ENCODE results near the gene CRKL.
"Not testable (repeated sequence)": the region's sequence is repeated elsewhere in the genome, so short reads cannot be mapped to it uniquely, and the experiment has no call there.

The CRKL gene

DNA sequence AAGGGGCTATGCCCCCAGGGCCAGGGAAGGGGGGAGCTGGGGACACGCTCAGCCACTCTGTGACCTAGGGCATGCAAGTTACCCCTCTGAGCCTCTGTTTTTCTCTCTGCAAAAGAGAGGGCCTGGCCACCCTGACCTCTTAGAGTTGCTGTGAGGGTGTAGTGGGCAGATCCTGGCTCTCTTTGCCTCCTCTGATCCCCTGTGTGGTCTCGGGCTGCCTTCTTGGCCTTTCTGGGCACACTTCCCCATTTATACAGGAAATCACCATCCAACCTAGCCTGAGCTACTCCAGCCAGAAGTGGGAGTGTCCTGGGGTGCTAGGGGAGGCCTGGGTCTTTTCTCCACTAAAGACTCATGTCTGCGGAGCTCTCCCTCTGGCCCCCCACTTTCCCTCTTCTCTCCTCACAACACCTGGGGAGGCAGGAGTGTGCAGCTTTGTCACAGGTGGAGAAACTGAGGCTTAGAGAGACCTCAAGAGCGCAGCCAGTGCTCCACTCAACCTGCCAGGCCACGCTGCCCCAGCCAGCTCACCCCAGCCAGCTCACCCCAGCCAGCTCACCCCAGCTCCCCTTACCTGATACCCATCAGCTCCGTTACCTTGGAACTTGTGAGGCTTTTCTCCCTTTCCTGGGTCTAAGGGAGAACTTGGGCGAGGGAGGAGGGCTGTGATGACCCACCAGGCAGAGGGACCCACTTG lies 51.2 kb downstream of the CRKL start:
- Histone ChIP-seq H3K27me3 (ENCODE audit: control insufficient read depth, insufficient read depth, low read length) (peaks cover 35% of the 10 kb centered on the region), H3K27ac (ENCODE audit: low read length) (no peak overlapping the region), H3K4me3 (ENCODE audit: low read length) (no peak overlapping the region), H3K9me3 (ENCODE audit: control insufficient read depth, insufficient read depth, low read length) (no peaks in the 10 kb centered on the region), H3K36me3 (ENCODE audit: control insufficient read depth, insufficient read depth, low read length) (no peaks in the 10 kb centered on the region), H3K4me1 (ENCODE audit: control insufficient read depth, insufficient read depth, low read length) (peaks cover 6% of the 10 kb centered on the region)
- WGBS (ENCODE audit: insufficient coverage, insufficient read length): no CpG with 5 or more reads among the region's 7 CpGs
- no peak for DNase-seq (ENCODE audit: low read depth, low spot score)

DNA sequence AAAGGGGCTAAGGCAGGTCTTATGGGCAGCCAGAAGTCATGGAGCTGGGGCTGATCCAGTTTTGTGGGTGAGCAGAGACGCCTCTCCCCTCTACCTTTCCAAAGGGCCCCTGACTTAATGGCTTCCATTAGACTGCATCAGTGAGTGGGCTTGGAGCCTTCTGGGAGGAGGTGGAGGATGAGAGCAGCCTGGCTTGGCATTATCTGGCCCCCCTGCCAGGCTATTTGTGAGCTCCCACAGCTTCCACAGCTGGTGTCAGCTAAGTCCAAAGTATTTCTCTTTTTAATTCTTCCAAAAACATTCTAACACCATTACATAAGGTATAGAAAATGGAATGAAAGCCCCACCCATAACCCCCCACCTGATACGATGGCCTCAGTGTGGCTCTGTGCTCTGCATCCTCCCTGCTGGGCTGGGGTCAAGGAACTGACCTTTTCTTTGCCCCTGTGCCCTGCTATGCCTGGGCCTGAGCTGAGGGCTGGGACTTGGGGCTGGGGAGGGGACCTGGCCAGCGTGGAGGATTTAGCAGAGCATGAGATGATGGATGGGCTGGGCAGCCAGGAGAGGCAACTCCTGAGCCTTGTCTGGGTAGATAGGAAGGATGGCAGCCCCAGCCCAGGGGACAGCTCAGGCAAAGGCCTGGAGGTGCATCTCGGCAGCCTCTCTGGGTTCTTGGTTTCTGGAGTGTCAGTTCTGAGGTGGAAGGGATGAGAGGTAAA lies 53.9 kb downstream of the CRKL start:
- no peak for DNase-seq (ENCODE audit: low read depth, low spot score)
- peaks cover 6% of the 10 kb centered on the region for H3K4me1 ChIP-seq (ENCODE audit: control insufficient read depth, insufficient read depth, low read length)
- peaks cover 12% of the 10 kb centered on the region; the same call in 1 of the 2 replicates for H3K27me3 ChIP-seq (ENCODE audit: control insufficient read depth, insufficient read depth, low read length)
- no CpG with 5 or more reads among the region's 4 CpGs for WGBS (ENCODE audit: insufficient coverage, insufficient read length)
- H3K36me3 ChIP-seq (ENCODE audit: control insufficient read depth, insufficient read depth, low read length): no peaks in the 10 kb centered on the region
- no peaks in the 10 kb centered on the region for H3K9me3 ChIP-seq (ENCODE audit: control insufficient read depth, insufficient read depth, low read length)
- no peak overlapping the region for H3K4me3 ChIP-seq (ENCODE audit: low read length)
- no peak overlapping the region for H3K27ac ChIP-seq (ENCODE audit: low read length)

DNA sequence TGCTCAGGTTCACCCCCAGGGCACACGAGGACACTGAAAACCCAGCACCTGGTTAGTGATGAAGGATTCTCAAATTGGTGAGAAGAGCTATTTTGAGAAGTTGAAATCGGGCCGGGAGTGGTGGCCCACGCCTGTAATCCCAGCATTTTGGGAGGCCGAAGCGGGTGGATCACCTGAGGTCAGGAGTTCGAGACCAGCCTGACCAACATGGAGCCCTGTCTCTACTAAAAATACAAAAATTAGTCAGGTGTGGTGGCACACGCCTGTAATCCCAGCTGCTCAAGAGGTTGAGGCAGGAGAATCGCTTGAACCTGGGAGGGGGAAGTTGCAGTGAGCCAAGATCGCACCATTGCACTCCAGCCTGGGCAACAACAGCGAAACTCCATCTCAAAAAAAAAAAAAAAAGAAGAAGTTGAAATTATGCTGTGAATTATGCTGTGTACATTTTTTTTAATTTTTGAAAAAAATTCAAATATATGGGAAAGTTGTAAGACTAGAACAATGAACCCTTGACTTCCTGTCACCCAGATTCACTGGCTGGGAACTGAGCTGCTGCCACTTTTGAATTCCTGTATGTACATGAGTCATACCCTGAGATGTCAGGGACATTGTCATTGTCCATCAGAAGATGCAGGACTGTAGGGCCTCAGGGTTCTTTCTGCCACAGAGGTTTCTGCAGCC lies 54.9 kb downstream of the CRKL start:
- H3K4me3 ChIP-seq (ENCODE audit: low read length); H3K4me1 ChIP-seq (ENCODE audit: control insufficient read depth, insufficient read depth, low read length); H3K36me3 ChIP-seq (ENCODE audit: control insufficient read depth, insufficient read depth, low read length); DNase-seq (ENCODE audit: low read depth, low spot score); H3K27ac ChIP-seq (ENCODE audit: low read length); H3K27me3 ChIP-seq (ENCODE audit: control insufficient read depth, insufficient read depth, low read length); H3K9me3 ChIP-seq (ENCODE audit: control insufficient read depth, insufficient read depth, low read length): not testable (repeated sequence)
- no CpG with 5 or more reads among the region's 11 CpGs for WGBS (ENCODE audit: insufficient coverage, insufficient read length)

DNA sequence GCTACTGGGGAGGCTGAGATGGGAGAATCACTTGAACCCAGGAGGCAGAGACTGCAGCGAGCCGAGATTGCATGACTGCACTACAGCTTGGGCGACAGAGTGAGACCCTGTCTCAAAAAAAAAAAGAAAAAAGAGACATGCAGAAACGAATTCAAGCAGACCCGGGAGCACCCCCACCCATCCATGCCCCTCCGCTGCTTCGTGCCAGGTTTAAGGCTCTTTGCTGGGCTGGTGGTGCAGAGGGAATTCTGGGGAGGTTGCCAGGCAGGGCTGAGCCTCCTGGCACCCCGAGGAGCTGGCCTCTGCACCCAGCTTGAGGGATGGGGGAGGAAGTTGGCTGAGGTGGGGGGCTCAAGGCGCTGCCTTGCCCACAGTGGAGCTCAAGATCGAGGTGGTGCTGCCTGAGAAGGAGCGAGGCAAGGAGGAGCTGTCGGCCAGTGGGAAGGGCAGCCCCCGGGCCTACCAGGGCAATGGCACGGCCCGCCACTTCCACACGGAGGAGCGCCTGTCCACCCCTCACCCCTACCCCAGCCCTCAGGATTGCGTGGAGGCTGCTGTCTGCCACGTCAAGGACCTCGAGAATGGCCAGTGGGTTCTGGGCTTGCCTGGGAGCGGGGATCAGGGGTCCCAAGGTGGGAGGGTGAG lies 55.8 kb downstream of the CRKL start:
- H3K27me3 ChIP-seq (ENCODE audit: control insufficient read depth, insufficient read depth, low read length): peaks cover 3% of the 10 kb centered on the region; the same call in 1 of the 2 replicates
- no CpG with 5 or more reads among the region's 21 CpGs for WGBS (ENCODE audit: insufficient coverage, insufficient read length)
- H3K4me1 ChIP-seq (ENCODE audit: control insufficient read depth, insufficient read depth, low read length): peaks cover 4% of the 10 kb centered on the region

DNA sequence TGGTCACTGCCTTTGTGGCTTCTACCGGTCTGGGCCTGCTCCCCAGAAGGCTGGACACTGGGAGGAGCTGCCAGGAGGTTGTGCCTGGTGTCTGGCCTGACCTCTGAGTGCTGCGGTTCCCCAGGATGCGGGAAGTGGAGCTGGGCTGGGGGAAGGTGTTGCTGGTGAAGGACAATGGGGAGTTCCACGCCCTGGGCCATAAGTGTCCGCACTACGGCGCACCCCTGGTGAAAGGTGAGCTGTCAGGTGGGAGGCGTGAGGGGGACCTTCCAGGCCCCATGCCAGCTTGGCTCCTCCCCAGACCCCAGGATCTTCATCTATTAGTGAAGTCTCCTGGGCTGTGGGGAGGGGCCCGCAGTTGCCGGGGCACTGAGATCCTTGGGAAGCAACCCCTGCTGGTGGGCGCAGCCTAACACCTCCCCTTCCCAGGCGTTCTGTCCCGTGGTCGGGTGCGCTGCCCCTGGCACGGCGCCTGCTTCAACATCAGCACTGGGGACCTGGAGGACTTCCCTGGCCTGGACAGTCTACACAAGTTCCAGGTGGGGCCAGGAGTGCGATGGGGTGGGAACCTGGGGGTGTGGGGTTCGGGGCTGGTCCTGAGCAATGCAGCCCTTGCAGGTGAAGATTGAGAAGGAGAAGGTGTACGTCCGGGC lies 56.6 kb downstream of the CRKL start:
- H3K27ac ChIP-seq (ENCODE audit: low read length): no peak overlapping the region
- H3K9me3 ChIP-seq (ENCODE audit: control insufficient read depth, insufficient read depth, low read length): no peaks in the 10 kb centered on the region
- no peak for DNase-seq (ENCODE audit: low read depth, low spot score)

More for the DNA sequence above, 55.8 kb downstream of the CRKL start:
- no peaks in the 10 kb centered on the region for H3K9me3 ChIP-seq (ENCODE audit: control insufficient read depth, insufficient read depth, low read length)
- H3K27ac ChIP-seq (ENCODE audit: low read length): no peak overlapping the region
- H3K4me3 ChIP-seq (ENCODE audit: low read length): no peak overlapping the region
- H3K36me3 ChIP-seq (ENCODE audit: control insufficient read depth, insufficient read depth, low read length): no peaks in the 10 kb centered on the region
- no peak for DNase-seq (ENCODE audit: low read depth, low spot score)

DNA sequence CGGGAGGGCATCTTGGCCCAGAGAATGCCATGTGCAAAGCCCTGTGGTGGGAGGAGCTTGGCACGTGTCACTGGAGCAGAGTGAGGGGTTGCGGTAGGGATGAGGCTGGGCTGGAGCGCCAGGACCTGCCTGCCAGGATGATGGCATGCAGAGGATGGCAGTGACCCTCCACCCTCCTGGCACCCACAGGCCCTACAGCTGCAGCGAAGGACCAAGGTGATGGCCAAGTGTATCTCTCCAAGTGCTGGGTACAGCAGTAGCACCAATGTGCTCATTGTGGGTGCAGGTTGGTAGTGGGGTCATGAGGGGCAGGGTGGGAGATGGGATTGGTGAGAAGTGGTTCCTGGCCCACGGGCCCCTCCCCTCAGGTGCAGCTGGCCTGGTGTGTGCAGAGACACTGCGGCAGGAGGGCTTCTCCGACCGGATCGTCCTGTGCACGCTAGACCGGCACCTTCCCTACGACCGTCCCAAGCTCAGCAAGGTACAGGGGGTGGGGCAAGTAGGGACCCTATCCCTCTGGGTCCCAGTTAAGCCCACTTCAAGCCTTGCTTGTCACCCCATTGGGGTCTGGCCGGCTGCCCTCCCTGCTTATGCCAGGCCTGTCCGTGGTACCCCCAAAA lies 57.2 kb downstream of the CRKL start:
- no CpG with 5 or more reads among the region's 16 CpGs for WGBS (ENCODE audit: insufficient coverage, insufficient read length)
- H3K36me3 ChIP-seq (ENCODE audit: control insufficient read depth, insufficient read depth, low read length): no peaks in the 10 kb centered on the region
- no peaks in the 10 kb centered on the region; the same call in 1 of the 2 replicates for H3K27me3 ChIP-seq (ENCODE audit: control insufficient read depth, insufficient read depth, low read length)
- no peak overlapping the region for H3K4me3 ChIP-seq (ENCODE audit: low read length)
- no peak overlapping the region for H3K27ac ChIP-seq (ENCODE audit: low read length)
- H3K4me1 ChIP-seq (ENCODE audit: control insufficient read depth, insufficient read depth, low read length): peaks cover 2% of the 10 kb centered on the region; the same call in 1 of the 2 replicates
- H3K9me3 ChIP-seq (ENCODE audit: control insufficient read depth, insufficient read depth, low read length): no peaks in the 10 kb centered on the region
- DNase-seq (ENCODE audit: low read depth, low spot score): no peak

More for the DNA sequence above, 56.6 kb downstream of the CRKL start:
- Histone ChIP-seq H3K4me3 (ENCODE audit: low read length) (no peak overlapping the region), H3K27me3 (ENCODE audit: control insufficient read depth, insufficient read depth, low read length) (peaks cover under 1% of the 10 kb centered on the region; the same call in 1 of the 2 replicates), H3K4me1 (ENCODE audit: control insufficient read depth, insufficient read depth, low read length) (peaks cover 2% of the 10 kb centered on the region; the same call in 1 of the 2 replicates), H3K36me3 (ENCODE audit: control insufficient read depth, insufficient read depth, low read length) (no peaks in the 10 kb centered on the region)
- WGBS (ENCODE audit: insufficient coverage, insufficient read length): no CpG with 5 or more reads among the region's 21 CpGs

DNA sequence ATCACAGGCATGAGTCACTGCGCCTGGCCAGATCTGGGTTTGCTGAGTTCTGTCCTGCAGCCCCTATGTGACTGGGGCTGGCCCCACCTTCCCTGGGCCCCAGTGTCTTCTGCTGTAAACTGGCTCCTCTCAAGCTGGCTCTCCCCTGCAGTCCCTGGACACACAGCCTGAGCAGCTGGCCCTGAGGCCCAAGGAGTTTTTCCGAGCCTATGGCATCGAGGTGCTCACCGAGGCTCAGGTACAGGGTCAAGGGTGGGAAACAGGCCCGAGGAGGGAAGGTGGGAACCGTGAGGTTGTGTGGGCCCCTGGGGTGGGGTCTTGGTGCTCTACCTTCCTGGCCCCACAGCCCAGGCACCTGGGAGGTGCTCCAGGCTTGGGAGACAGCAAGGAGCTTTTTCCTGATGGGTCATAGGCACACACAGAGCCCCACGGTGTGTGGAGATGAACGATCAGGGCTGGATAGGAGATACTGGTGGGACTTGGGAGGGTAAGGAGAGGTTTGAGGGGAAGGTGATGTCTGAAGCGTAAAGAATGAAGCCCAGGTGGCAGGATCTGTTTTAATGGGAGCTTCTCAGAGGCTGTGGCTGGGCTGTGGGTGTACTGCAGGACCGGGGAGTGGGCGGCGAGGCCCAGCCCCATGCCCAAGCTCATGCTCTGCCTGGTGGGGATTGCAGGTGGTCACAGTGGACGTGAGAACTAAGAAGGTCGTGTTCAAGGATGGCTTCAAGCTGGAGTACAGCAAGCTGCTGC lies 58.5 kb downstream of the CRKL start:
- DNase-seq (ENCODE audit: low read depth, low spot score): no peak
- Histone ChIP-seq H3K4me1 (ENCODE audit: control insufficient read depth, insufficient read depth, low read length) (peaks cover 6% of the 10 kb centered on the region; the same call in 1 of the 2 replicates), H3K27me3 (ENCODE audit: control insufficient read depth, insufficient read depth, low read length) (no peaks in the 10 kb centered on the region), H3K9me3 (ENCODE audit: control insufficient read depth, insufficient read depth, low read length) (no peaks in the 10 kb centered on the region), H3K36me3 (ENCODE audit: control insufficient read depth, insufficient read depth, low read length) (no peaks in the 10 kb centered on the region), H3K27ac (ENCODE audit: low read length) (no peak overlapping the region), H3K4me3 (ENCODE audit: low read length) (no peak overlapping the region)
- no CpG with 5 or more reads among the region's 14 CpGs for whole genome bisulfite sequencing (ENCODE audit: insufficient coverage, insufficient read length)

DNA sequence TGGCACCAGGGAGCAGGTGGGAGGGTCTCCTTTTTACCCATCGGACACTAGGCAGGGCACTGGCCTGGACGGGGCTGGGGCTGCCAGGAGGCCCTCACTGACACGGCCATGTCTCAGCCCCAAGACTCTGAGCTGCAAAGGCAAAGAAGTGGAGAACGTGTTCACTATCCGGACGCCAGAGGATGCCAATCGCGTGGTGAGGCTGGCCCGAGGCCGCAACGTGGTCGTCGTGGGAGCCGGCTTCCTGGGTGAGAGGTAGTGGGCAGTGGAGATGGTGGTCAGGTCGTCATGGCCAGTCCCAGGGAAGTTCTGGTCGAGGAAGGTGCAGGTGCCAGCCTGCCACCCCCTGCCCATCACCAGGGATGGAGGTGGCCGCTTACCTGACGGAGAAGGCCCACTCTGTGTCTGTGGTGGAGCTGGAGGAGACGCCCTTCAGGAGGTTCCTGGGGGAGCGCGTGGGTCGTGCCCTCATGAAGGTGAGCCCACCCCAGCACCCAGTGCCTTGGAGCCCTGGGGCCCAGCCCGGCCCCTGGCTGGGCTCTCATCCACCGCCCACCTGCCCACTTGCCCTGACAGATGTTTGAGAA lies 59.2 kb downstream of the CRKL start:
- no peaks in the 10 kb centered on the region for H3K27me3 ChIP-seq (ENCODE audit: control insufficient read depth, insufficient read depth, low read length)
- WGBS (ENCODE audit: insufficient coverage, insufficient read length): no CpG with 5 or more reads among the region's 24 CpGs

DNA sequence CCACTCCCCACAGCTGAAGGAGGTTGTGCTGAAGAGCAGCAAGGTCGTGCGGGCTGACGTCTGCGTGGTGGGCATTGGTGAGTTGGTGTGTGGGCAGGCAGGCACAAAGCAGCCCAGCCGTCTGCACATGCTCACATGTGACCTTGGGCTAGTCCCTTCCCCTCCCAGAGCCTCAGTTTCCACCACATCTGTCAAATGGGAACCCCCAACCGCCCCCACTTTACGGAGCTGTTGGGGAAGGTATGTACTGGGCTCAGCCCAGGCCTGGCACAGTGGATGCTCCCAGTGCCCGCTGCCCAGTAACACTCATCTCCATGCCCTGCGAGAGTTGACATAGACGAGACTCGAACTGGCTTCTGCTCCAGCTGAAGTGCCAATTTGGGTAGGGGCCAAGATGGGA lies 59.8 kb downstream of the CRKL start:
- DNase-seq (ENCODE audit: low read depth, low spot score): no peak
- Histone ChIP-seq H3K4me3 (ENCODE audit: low read length) (no peak overlapping the region), H3K4me1 (ENCODE audit: control insufficient read depth, insufficient read depth, low read length) (peaks cover 4% of the 10 kb centered on the region; the same call in 1 of the 2 replicates), H3K36me3 (ENCODE audit: control insufficient read depth, insufficient read depth, low read length) (no peaks in the 10 kb centered on the region; the same call in 1 of the 2 replicates), H3K9me3 (ENCODE audit: control insufficient read depth, insufficient read depth, low read length) (no peaks in the 10 kb centered on the region), H3K27me3 (ENCODE audit: control insufficient read depth, insufficient read depth, low read length) (no peaks in the 10 kb centered on the region), H3K27ac (ENCODE audit: low read length) (no peak overlapping the region)
- WGBS (ENCODE audit: insufficient coverage, insufficient read length): no CpG with 5 or more reads among the region's 11 CpGs

More for the DNA sequence above, 59.2 kb downstream of the CRKL start:
- H3K36me3 ChIP-seq (ENCODE audit: control insufficient read depth, insufficient read depth, low read length): no peaks in the 10 kb centered on the region
- H3K27ac ChIP-seq (ENCODE audit: low read length): no peak overlapping the region
- no peaks in the 10 kb centered on the region for H3K9me3 ChIP-seq (ENCODE audit: control insufficient read depth, insufficient read depth, low read length)
- no peak overlapping the region for H3K4me3 ChIP-seq (ENCODE audit: low read length)
- DNase-seq (ENCODE audit: low read depth, low spot score): no peak
- H3K4me1 ChIP-seq (ENCODE audit: control insufficient read depth, insufficient read depth, low read length): peaks cover 4% of the 10 kb centered on the region; the same call in 1 of the 2 replicates
